Skeletal muscle tissue (tissue), 4 donors: Measurements from ENCODE around the gene NEAT1. TPM values are rescaled to one million over a fixed set of nuclear protein-coding genes. Genes with fewer than 3 reads are reported as not detected.
A peak's percentile ranks its signal among the peaks of the same experiment; 100 is the strongest.

Source experiments
- H3K27ac ChIP-seq: one replicate; pipeline ENCODE4 v1.7.0; 2013; ENCODE audit warnings: mild to moderate bottlenecking, low read depth, low read length, inconsistent platforms
- H3K27me3 ChIP-seq, 3 donors: one replicate each; pipeline ENCODE4 v1.7.0; 2013; ENCODE audit warnings: low read length in 3 of 3; ENCODE audit not compliant: control insufficient read depth in 3 of 3, insufficient read depth in 3 of 3
- H3K36me3 ChIP-seq, 3 donors: one replicate each; pipeline ENCODE4 v1.7.0; 2013; ENCODE audit warnings: low read length in 3 of 3; ENCODE audit not compliant: control insufficient read depth in 3 of 3, insufficient read depth in 3 of 3
- H3K4me1 ChIP-seq, 3 donors: one replicate each; pipeline ENCODE4 v1.7.0; 2013; ENCODE audit warnings: low read length in 3 of 3, mild to moderate bottlenecking in 3 of 3; ENCODE audit not compliant: control insufficient read depth in 3 of 3, insufficient read depth in 3 of 3
- H3K4me3 ChIP-seq, 3 donors: one replicate each; pipeline ENCODE4 v1.7.0; 2013; ENCODE audit warnings: low read length in 3 of 3
- H3K9ac ChIP-seq, 3 donors: one replicate each; pipeline ENCODE4 v1.7.0; 2013; ENCODE audit warnings: low read length in 3 of 3, mild to moderate bottlenecking in 3 of 3, moderate library complexity in 2 of 3, low read depth in 1 of 3
- H3K9me3 ChIP-seq, 3 donors: one replicate each; pipeline ENCODE4 v1.7.0; 2013; ENCODE audit warnings: low read length in 3 of 3; ENCODE audit not compliant: control insufficient read depth in 3 of 3
- total RNA-seq: library from RNA; depleted of rRNA; stranded (reverse); fragments of >200 nt; gene quantifications from one replicate; pipeline ENCODE4 v1.2.3, GENCODE V29; 2014
- donor health status: Osteomylitis.

The NEAT1 gene
- total RNA-seq, 1 donor from 2014 or later: 26.1 TPM

DNA sequence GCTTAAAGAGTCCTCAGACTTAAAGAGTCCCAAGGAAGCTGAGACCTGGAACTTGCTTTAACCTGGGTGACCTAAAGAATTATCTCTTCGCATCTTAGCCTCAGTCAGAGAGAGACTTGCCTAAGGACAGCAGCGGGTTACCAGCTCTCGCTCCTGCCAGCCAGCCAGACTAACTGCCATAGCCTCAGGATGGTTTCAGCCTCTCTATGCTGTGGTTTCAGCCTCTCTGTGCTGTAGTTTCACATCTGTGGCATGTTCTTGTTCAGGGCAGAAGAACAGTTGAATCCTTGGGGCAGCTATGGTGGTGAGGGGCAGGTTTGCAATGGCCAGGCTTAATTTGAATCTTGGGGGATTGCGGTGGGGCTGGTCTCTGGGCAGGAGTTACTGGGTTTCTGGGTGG lies 33.9 kb upstream of the NEAT1 start:
- Histone ChIP-seq H3K4me3 (no peak overlapping the region), H3K27me3 (no peaks in the 10 kb centered on the region), H3K27ac (no peak overlapping the region), H3K36me3 (peaks cover 0 to 5% (median 5%) of the 10 kb centered on the region in 3 donors), H3K9ac (peak overlapping the region in 2 of 3 donors; percentile 4 to 50), H3K4me1 (peaks cover 41 to 70% (median 58%) of the 10 kb centered on the region in 3 donors), H3K9me3 (no peaks in the 10 kb centered on the region)

DNA sequence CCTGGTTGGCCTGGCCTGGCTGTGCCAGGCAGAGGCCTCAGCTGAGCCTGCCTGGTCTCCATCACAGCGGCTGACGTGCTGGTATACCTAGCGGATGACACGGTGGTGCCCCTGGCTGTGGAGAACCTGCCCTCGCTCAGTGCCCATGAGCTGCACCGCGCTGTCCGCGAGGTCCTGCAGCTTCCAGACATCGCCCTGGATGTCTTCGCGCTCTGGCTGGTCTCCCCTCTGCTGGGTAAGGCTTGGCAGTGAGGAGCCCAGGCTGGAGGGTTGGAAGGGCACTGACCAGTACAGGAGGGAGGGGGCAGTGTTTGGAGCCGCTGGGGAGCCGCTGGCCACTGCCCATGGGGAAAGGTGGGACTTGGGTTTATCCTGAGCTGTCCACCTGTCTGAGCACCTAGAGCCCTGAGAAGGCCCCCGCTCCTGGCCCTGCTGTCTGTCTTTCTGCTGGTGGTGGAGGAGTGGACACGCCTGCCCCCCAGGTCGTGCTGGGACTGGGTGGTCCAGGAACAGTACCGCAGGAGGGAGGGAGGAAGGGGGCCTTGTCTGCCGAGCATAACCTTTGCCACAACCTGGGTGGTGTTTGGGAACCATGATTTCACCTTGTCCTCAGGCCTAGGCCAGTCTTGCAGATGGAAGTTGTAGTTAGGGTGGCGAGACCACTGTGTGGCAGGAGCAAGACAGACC lies 33.2 kb upstream of the NEAT1 start:
- Histone ChIP-seq H3K27me3 (no peaks in the 10 kb centered on the region), H3K9me3 (no peaks in the 10 kb centered on the region), H3K9ac (peak overlapping the region; percentile 4 to 33 (median 25)), H3K4me1 (peaks cover 37 to 63% (median 52%) of the 10 kb centered on the region in 3 donors), H3K36me3 (peaks cover 0 to 9% (median 8%) of the 10 kb centered on the region in 3 donors), H3K4me3 (no peak overlapping the region), H3K27ac (peak overlapping the region; percentile 64)

DNA sequence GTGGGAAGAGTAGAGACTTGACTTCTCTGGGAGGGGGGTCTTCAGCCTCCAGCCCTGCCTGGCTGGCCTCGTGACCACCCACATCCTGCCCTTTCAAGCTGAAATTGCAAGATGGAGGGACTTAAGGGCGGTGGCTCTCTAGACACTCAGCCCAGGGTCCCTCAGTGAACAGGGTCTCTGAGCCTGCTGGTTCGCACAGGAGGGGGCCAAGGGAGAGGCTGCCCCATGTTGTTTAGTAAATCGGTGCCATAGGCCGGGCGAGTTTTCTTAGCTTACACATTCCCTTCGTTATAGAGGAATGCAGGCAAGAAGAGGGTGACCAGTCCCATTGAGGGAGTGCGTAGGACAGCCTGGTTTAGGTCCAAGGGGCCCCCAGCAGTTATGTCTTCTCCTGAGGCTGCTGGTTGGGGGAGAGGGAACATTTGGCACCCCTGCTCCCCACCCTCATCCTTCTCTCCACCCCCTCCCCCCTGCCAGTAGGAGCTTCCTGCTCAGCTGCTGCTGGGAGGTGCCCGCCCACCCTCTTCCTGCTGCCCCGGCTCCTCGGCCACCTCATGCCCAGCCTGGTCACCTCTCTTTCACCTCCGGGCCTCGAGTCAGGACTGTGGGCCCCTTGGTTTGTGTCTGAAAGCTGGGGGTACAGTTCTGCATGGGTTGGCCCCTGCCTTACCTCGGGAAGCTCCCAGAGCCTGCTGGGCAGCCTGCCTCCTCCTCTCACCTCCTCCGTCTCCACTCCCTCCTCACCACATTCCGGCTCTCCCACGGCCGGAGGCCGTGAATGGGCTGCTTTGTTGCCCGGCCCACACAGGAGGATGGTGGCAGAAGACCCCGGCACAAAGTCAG lies 32.3 kb upstream of the NEAT1 start:
- peak overlapping the region; percentile 64 for H3K27ac ChIP-seq
- H3K4me3 ChIP-seq: peak overlapping the region in 2 of 3 donors; percentile 13 to 14
- H3K9ac ChIP-seq: peak overlapping the region; percentile 32 to 62 (median 33)
- peaks cover 37 to 55% (median 45%) of the 10 kb centered on the region in 3 donors for H3K4me1 ChIP-seq
- peaks cover 0 to 10% (median 9%) of the 10 kb centered on the region in 3 donors for H3K36me3 ChIP-seq
- H3K9me3 ChIP-seq: no peaks in the 10 kb centered on the region
- H3K27me3 ChIP-seq: no peaks in the 10 kb centered on the region

DNA sequence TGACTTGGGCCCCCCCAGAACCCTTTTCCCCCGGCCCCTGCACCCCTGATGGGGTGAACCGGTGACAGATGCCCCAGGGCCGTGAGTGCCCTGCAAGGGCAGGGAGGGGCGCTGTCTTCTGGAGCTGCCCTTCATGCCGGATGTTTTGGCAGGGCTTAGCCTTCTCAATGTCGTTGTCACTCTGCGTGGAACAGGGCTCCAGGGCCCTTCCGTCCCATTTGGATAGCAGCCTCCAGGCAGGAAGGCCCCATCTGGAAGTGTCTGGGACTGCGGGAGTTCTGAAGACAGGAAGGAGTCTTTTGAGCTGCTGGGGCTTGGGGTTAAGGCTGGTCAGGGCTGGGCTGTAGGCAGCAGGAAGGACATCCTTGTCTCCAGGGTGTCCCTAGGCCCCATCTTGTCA lies 31.6 kb upstream of the NEAT1 start:
- Histone ChIP-seq H3K9me3 (no peaks in the 10 kb centered on the region), H3K27me3 (no peaks in the 10 kb centered on the region), H3K36me3 (peaks cover 4 to 15% (median 13%) of the 10 kb centered on the region in 3 donors), H3K27ac (peak overlapping the region; percentile 64), H3K4me3 (peak overlapping the region in 2 of 3 donors; percentile 14 to 35), H3K9ac (peak overlapping the region; percentile 21 to 62 (median 32)), H3K4me1 (peaks cover 37 to 52% (median 42%) of the 10 kb centered on the region in 3 donors)

DNA sequence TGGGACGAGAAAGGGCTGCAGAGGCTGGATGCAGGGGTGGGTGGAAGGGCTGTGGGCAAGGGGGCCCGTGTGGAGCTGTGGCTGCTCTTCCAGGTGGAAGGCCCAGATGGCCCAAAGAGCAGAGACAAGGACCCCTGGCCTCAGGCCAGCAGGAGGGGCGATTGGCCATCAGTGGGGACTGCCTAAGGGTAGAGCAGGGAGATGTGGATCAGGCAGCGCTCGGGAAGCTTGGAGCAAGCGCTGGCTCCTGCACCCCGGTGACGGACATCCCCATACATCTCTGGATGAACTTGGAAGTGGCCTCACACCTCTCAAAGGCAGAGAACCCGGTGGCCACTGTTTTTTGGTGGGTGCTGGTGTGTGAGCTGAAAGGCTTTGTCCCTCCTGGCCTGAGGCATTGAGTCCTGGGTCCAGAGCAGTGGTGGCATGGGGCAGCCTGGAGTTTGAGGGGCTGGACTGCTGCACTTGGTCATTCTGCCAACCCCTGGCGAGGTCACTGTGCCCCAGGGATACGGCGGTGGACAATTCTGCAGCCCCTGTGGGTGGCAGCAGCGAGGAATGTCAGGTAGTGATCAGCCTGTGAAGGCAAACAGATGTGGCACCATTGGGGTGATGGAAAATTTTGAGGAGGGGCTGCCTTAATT lies 30.3 kb upstream of the NEAT1 start:
- Histone ChIP-seq H3K9ac (peak overlapping the region in 1 of 3 donors; percentile 33), H3K4me1 (peaks cover 29 to 41% (median 32%) of the 10 kb centered on the region in 3 donors), H3K27me3 (no peaks in the 10 kb centered on the region), H3K9me3 (no peaks in the 10 kb centered on the region), H3K27ac (no peak overlapping the region), H3K36me3 (peaks cover 6 to 23% (median 20%) of the 10 kb centered on the region in 3 donors), H3K4me3 (no peak overlapping the region)

DNA sequence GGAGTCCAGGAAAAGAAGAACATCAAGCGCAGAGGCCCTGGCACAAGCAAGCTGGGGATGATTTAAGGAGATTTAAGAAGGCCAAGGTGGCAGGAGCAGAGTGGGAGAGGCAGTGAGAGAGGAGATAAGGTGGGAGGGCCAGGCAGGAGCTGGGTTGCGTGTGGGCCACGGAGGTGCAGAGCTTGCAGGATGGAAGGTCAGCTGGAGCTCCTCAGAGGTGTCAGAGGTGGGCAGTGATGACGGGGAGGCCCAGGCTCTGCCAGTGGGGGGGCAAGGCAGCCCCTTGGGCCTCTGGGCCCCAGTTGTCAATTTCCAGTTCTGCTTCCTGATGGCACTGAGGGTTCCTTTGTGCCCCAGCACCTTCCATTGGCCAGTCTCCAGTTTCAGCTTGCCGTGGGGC lies 29.7 kb upstream of the NEAT1 start:
- no peaks in the 10 kb centered on the region for H3K9me3 ChIP-seq
- H3K27ac ChIP-seq: no peak overlapping the region
- no peak overlapping the region for H3K9ac ChIP-seq
- no peak overlapping the region for H3K4me3 ChIP-seq
- H3K4me1 ChIP-seq: peaks cover 26 to 35% (median 31%) of the 10 kb centered on the region in 3 donors
- no peaks in the 10 kb centered on the region for H3K27me3 ChIP-seq
- H3K36me3 ChIP-seq: peaks cover 9 to 25% (median 23%) of the 10 kb centered on the region in 3 donors

DNA sequence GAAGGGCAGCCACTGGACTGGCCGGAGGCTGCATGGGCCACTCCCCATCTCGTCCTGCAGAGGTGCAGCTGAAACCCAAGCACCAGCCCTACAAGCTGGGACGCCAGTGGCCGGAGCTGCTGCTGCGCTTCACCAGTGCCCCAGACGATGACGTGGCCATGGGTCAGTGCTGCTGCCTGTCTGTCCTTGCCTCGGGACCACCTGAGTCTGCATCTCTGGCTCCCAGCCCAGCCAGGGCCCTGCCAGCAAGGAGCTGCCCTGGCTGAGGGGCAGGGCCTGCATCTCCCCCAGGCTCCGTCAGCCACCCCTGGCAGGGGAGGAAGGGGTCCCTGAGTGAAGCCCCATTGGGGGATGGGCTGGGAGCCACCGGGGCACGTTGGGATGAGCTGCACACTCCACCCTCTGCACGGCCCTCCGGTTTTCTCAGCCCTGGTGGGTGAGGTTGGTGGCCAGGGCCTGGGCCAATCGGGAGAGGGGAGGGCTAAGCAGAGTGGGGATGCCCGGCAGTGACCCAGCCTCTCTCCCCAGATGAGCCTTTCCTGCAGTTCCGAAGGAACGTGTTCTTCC lies 29.0 kb upstream of the NEAT1 start:
- Histone ChIP-seq H3K4me1 (peaks cover 20 to 29% (median 28%) of the 10 kb centered on the region in 3 donors), H3K9ac (no peak overlapping the region), H3K36me3 (peaks cover 9 to 31% (median 23%) of the 10 kb centered on the region in 3 donors)

DNA sequence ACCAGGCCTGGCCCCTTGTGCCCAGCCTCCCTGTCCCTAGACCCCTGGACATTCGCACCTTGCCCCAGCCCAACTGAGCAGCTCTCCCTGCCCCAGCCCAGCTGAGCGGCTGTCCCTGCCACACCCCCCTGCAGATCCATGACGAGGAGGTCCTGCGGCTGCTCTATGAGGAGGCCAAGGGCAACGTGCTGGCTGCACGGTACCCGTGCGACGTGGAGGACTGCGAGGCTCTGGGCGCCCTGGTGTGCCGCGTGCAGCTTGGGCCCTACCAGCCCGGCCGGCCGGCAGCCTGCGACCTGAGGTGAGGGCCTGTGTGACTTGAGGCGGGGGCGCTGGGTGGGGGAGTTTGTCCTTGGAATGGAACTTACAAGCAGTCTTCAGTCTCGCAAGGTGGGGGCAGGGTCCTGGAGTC lies 28.5 kb upstream of the NEAT1 start:
- Histone ChIP-seq H3K27ac (no peak overlapping the region), H3K9ac (no peak overlapping the region), H3K27me3 (no peaks in the 10 kb centered on the region), H3K9me3 (no peaks in the 10 kb centered on the region), H3K36me3 (peaks cover 9 to 31% (median 24%) of the 10 kb centered on the region in 3 donors), H3K4me1 (peaks cover 17 to 24% (median 23%) of the 10 kb centered on the region in 3 donors), H3K4me3 (no peak overlapping the region)

More for the DNA sequence above, 29.0 kb upstream of the NEAT1 start:
- Histone ChIP-seq H3K9me3 (no peaks in the 10 kb centered on the region), H3K27me3 (no peaks in the 10 kb centered on the region), H3K4me3 (no peak overlapping the region), H3K27ac (no peak overlapping the region)

DNA sequence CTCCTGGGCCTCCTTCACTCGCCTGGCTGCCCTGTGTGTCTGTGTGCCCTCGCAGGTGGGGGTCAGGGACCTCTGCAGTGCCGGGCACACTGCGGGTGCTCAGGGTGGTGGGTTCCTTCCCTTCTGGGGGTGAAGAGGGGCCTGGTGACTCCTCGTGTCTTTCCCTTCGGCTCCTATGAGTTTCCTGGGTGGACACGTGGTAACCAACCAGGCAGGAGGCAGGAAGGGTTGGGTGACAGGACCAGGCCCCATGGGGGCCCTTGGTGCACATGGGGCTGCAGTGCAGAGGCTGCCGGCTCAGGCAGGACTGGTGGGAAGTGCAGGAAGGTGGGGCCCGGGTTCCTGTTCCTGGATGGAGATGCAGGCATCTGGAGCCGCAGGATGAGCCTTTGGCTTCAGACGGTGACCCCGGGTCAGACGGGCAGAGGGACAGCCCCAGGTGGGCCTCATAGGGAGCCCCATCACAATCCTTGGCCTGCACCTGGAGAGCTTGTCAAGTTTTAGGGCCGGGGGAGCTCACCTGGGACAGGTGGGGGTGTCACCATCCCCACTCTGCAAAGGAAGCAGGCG lies 26.6 kb upstream of the NEAT1 start:
- H3K4me3 ChIP-seq: no peak overlapping the region
- H3K27ac ChIP-seq: no peak overlapping the region
- H3K9ac ChIP-seq: no peak overlapping the region
- H3K27me3 ChIP-seq: no peaks in the 10 kb centered on the region
- peaks cover 24 to 47% (median 39%) of the 10 kb centered on the region in 3 donors for H3K36me3 ChIP-seq
- H3K9me3 ChIP-seq: no peaks in the 10 kb centered on the region
- peaks cover 3 to 7% (median 6%) of the 10 kb centered on the region in 3 donors for H3K4me1 ChIP-seq
